HepG2 (cell line): Measurements from ENCODE around the gene CD79A. TPM values are rescaled to one million over a fixed set of nuclear protein-coding genes. Genes with fewer than 3 reads are reported as not detected.

Experiments
- ARNTL ChIP-seq: sonication (generic); formaldehyde crosslinking; IDR thresholded peaks from 2 replicates; pipeline ENCODE4 v1.4.0; 2020; ENCODE audit warnings: mild to moderate bottlenecking, missing genetic modification reagents
- ATAD3A ChIP-seq: sonication (generic); formaldehyde crosslinking; IDR thresholded peaks from 2 replicates; pipeline ENCODE4 v1.4.0; 2020; ENCODE audit warnings: missing genetic modification reagents
- DPF2 ChIP-seq: sonication (generic); formaldehyde crosslinking; IDR thresholded peaks from 2 replicates; pipeline ENCODE4 v1.4.0; 2020; ENCODE audit warnings: mild to moderate bottlenecking, low read depth, missing genetic modification reagents, borderline replicate concordance
- ELF1 ChIP-seq: sonication (generic); formaldehyde crosslinking; IDR thresholded peaks from 2 replicates; pipeline ENCODE4 v1.4.0; 2020; ENCODE audit warnings: missing genetic modification reagents
- GFI1 ChIP-seq: sonication (generic); formaldehyde crosslinking; IDR thresholded peaks from 2 replicates; pipeline ENCODE4 v1.5.0; 2020; ENCODE audit warnings: missing genetic modification reagents, mild to moderate bottlenecking, borderline replicate concordance
- MIER2 ChIP-seq: IDR thresholded peaks from 2 replicates; pipeline ENCODE4 v1.6.1; 2016; ENCODE audit warnings: missing biosample characterization, missing genetic modification reagents
- PAWR ChIP-seq: sonication (generic); formaldehyde crosslinking; IDR thresholded peaks from 2 replicates; pipeline ENCODE4 v1.4.0; 2020; ENCODE audit warnings: missing genetic modification reagents, mild to moderate bottlenecking, borderline replicate concordance
- TGIF2 ChIP-seq: IDR thresholded peaks from 2 replicates; pipeline ENCODE4 v1.6.1; 2016; ENCODE audit warnings: control low read depth, missing compliant biosample characterization
- ZMYM2 ChIP-seq: sonication (generic); formaldehyde crosslinking; IDR thresholded peaks from 2 replicates; pipeline ENCODE4 v1.8.0; 2022; ENCODE audit warnings: mild to moderate bottlenecking, missing genetic modification reagents
- ZNF251 ChIP-seq: sonication (generic); formaldehyde crosslinking; IDR thresholded peaks from 2 replicates; pipeline ENCODE4 v1.9.0; 2021; ENCODE audit warnings: mild to moderate bottlenecking, missing genetic modification reagents
- ZNF670 ChIP-seq: sonication (generic); formaldehyde crosslinking; IDR thresholded peaks from 2 replicates; pipeline ENCODE4 v1.8.0; 2022; ENCODE audit warnings: mild to moderate bottlenecking, missing genetic modification reagents, borderline replicate concordance
- ZNF737 ChIP-seq: sonication (generic); formaldehyde crosslinking; IDR thresholded peaks from 2 replicates; pipeline ENCODE4 v1.5.0; 2020; ENCODE audit warnings: missing genetic modification reagents, mild to moderate bottlenecking, borderline replicate concordance
- polyA plus RNA-seq, 8 experiments: library from polyadenylated mRNA; depleted of rRNA in 3 of 8; stranded (reverse) in 7 of 8; unstranded in 1 of 8; fragments of >200 nt; fragmentation: Illumina TruSeq in 4 of 8; extraction: Trizol in 4 of 8; gene quantifications; 2 replicates each; pipeline versions ENCODE4 v1.2.1 to v1.2.3, GENCODE V29; 2011 to 2016; ENCODE audit warnings: low read depth in 4 of 8, missing spikeins in 1 of 8, mixed read lengths in 1 of 8; ENCODE audit not compliant: insufficient read depth in 1 of 8
- total RNA-seq, 5 experiments: library from RNA; depleted of rRNA; stranded (reverse); fragments of >200 nt; fragmentation: Illumina TruSeq; extraction: Trizol; gene quantifications; 2 replicates each; pipeline ENCODE4 v1.2.3, GENCODE V29; 2016; ENCODE audit warnings: low read depth in 1 of 5
- TF ChIP-seq, protein P1 (sequence below): sonication (generic); formaldehyde crosslinking; IDR thresholded peaks from 2 replicates; pipeline ENCODE4 v1.4.0; 2020; ENCODE audit warnings: mild to moderate bottlenecking, missing genetic modification reagents
- TF ChIP-seq, protein P2 (sequence below): sonication (generic); formaldehyde crosslinking; IDR thresholded peaks from 2 replicates; pipeline ENCODE4 v1.4.0; 2020; ENCODE audit warnings: low read depth, missing genetic modification reagents
- TF ChIP-seq, protein P3 (sequence below): IDR thresholded peaks from 2 replicates; pipeline ENCODE4 v1.6.1; 2016; ENCODE audit warnings: low read depth, control low read depth
- TF ChIP-seq, protein P4 (sequence below): fragments of 450-650 bp; IDR thresholded peaks from 2 replicates; pipeline ENCODE4 v1.6.1; 2016

Gene CD79A
- total and polyA plus RNA-seq, 2 of the 13 experiments (the other 11 are each of a cell fraction or from before 2014, with no cell fraction given): 0.24 to 0.33 TPM

DNA sequence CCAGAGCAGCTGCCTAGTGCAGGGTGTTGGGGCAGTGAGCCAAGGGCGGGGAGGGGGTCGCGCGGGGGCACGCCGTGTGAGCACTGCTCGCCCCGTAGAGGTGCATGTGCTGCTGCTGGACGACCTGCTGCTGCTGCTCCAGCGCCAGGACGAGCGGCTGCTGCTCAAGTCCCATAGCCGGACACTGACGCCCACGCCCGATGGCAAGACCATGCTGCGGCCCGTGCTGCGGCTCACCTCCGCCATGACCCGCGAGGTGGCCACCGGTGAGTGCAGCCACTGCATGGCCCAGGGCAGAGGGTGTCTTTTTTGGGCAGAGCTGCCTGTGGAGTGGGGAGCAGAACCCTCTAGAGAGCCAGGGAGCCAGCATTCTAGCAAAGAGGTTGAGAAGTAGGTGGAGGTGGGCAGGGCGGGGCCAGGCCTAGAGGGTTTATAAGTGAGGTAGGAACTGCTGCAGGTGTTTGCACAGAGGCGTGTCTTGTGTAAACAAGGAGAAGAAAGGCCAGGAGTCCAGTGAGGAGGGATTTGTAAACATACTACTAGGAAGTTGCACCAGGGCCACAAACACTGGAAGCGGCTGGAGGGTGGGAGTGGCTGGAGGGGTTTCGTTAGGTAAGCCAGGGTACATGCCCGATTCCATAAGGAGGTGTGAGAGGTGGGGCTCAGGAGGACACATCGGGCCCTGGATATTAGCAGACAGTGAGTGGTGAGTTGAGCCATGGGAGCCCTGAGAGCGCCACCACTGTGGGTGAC, 27.2 kb downstream of the CD79A start (continued):
- TF ChIP-seq, protein P1, sequence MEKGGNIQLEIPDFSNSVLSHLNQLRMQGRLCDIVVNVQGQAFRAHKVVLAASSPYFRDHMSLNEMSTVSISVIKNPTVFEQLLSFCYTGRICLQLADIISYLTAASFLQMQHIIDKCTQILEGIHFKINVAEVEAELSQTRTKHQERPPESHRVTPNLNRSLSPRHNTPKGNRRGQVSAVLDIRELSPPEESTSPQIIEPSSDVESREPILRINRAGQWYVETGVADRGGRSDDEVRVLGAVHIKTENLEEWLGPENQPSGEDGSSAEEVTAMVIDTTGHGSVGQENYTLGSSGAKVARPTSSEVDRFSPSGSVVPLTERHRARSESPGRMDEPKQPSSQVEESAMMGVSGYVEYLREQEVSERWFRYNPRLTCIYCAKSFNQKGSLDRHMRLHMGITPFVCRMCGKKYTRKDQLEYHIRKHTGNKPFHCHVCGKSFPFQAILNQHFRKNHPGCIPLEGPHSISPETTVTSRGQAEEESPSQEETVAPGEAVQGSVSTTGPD (CRISPR knock-in tag): no peak
- peak; percentile 74; the same call in 1 of the 2 replicates for TF ChIP-seq GFI1 (CRISPR knock-in tag)
- TF ChIP-seq, protein P2, sequence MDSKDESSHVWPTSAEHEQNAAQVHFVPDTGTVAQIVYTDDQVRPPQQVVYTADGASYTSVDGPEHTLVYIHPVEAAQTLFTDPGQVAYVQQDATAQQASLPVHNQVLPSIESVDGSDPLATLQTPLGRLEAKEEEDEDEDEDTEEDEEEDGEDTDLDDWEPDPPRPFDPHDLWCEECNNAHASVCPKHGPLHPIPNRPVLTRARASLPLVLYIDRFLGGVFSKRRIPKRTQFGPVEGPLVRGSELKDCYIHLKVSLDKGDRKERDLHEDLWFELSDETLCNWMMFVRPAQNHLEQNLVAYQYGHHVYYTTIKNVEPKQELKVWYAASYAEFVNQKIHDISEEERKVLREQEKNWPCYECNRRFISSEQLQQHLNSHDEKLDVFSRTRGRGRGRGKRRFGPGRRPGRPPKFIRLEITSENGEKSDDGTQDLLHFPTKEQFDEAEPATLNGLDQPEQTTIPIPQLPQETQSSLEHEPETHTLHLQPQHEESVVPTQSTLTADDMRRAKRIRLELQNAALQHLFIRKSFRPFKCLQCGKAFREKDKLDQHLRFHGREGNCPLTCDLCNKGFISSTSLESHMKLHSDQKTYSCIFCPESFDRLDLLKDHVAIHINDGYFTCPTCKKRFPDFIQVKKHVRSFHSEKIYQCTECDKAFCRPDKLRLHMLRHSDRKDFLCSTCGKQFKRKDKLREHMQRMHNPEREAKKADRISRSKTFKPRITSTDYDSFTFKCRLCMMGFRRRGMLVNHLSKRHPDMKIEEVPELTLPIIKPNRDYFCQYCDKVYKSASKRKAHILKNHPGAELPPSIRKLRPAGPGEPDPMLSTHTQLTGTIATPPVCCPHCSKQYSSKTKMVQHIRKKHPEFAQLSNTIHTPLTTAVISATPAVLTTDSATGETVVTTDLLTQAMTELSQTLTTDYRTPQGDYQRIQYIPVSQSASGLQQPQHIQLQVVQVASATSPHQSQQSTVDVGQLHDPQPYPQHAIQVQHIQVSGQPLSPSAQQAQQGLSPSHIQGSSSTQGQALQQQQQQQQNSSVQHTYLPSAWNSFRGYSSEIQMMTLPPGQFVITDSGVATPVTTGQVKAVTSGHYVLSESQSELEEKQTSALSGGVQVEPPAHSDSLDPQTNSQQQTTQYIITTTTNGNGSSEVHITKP (CRISPR knock-in tag): peak; percentile 44; the same call in 1 of the 2 replicates
- no peak for TF ChIP-seq ZNF670 (CRISPR knock-in tag)
- no peak for TF ChIP-seq PAWR (CRISPR knock-in tag)
- TF ChIP-seq DPF2: peak; percentile 68; the same call in 1 of the 2 replicates
- TF ChIP-seq ATAD3A (CRISPR knock-in tag): no peak
- TF ChIP-seq ZNF251 (CRISPR knock-in tag): no peak
- TF ChIP-seq MIER2: no peak
- TF ChIP-seq ZNF737 (CRISPR knock-in tag): no peak
- no peak for TF ChIP-seq ZMYM2 (CRISPR knock-in tag)
- TF ChIP-seq, protein P3, sequence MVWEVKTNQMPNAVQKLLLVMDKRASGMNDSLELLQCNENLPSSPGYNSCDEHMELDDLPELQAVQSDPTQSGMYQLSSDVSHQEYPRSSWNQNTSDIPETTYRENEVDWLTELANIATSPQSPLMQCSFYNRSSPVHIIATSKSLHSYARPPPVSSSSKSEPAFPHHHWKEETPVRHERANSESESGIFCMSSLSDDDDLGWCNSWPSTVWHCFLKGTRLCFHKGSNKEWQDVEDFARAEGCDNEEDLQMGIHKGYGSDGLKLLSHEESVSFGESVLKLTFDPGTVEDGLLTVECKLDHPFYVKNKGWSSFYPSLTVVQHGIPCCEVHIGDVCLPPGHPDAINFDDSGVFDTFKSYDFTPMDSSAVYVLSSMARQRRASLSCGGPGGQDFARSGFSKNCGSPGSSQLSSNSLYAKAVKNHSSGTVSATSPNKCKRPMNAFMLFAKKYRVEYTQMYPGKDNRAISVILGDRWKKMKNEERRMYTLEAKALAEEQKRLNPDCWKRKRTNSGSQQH: no peak
- no peak for TF ChIP-seq TGIF2 (CRISPR knock-in tag)
- TF ChIP-seq ELF1 (CRISPR knock-in tag): peak; percentile 62; the same call in 1 of the 2 replicates
- TF ChIP-seq, protein P4, sequence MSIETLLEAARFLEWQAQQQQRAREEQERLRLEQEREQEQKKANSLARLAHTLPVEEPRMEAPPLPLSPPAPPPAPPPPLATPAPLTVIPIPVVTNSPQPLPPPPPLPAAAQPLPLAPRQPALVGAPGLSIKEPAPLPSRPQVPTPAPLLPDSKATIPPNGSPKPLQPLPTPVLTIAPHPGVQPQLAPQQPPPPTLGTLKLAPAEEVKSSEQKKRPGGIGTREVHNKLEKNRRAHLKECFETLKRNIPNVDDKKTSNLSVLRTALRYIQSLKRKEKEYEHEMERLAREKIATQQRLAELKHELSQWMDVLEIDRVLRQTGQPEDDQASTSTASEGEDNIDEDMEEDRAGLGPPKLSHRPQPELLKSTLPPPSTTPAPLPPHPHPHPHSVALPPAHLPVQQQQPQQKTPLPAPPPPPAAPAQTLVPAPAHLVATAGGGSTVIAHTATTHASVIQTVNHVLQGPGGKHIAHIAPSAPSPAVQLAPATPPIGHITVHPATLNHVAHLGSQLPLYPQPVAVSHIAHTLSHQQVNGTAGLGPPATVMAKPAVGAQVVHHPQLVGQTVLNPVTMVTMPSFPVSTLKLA: no peak
- peak; percentile 55; the same call in 1 of the 2 replicates for TF ChIP-seq ARNTL (CRISPR knock-in tag)
